IPS DF 6.9 (cell line): Measurements from ENCODE around the gene MPPED1.

Experiments
- DNase-seq: peaks from one replicate; pipeline ENCODE4 v3.0.0-alpha.2; 2013; ENCODE audit warnings: low read depth, low spot score
- H3K27ac ChIP-seq: one replicate; pipeline ENCODE4 v1.5.1; 2013; ENCODE audit warnings: low read length, control low read depth
- H3K27me3 ChIP-seq: 2 replicates; pipeline ENCODE4 v1.6.1; 2013; ENCODE audit warnings: mild to moderate bottlenecking, low read length; ENCODE audit not compliant: control insufficient read depth, insufficient read depth
- H3K36me3 ChIP-seq: 2 replicates; pipeline ENCODE4 v1.6.1; 2013; ENCODE audit warnings: low read length; ENCODE audit not compliant: control insufficient read depth, insufficient read depth
- H3K4me1 ChIP-seq: 2 replicates; pipeline ENCODE4 v1.6.1; 2013; ENCODE audit warnings: low read length; ENCODE audit not compliant: control insufficient read depth, insufficient read depth
- H3K4me3 ChIP-seq: 2 replicates; pipeline ENCODE4 v1.5.1; 2013; ENCODE audit warnings: mild to moderate bottlenecking, low read length
- H3K9me3 ChIP-seq: 2 replicates; pipeline ENCODE4 v1.6.1; 2013; ENCODE audit warnings: low read length, inconsistent platforms; ENCODE audit not compliant: control insufficient read depth, insufficient read depth
- WGBS: extraction: QIAGEN DNeasy Blood & Tissue Kit; methylation state at CpG from one replicate; pipeline ENCODE4 v1.1.7; 2013; ENCODE audit warnings: mixed read lengths, missing lambda C conversion rate; ENCODE audit not compliant: insufficient read length, insufficient coverage; 5-methylcytosine and 5-hydroxymethylcytosine counted together

MPPED1 gene

DNA sequence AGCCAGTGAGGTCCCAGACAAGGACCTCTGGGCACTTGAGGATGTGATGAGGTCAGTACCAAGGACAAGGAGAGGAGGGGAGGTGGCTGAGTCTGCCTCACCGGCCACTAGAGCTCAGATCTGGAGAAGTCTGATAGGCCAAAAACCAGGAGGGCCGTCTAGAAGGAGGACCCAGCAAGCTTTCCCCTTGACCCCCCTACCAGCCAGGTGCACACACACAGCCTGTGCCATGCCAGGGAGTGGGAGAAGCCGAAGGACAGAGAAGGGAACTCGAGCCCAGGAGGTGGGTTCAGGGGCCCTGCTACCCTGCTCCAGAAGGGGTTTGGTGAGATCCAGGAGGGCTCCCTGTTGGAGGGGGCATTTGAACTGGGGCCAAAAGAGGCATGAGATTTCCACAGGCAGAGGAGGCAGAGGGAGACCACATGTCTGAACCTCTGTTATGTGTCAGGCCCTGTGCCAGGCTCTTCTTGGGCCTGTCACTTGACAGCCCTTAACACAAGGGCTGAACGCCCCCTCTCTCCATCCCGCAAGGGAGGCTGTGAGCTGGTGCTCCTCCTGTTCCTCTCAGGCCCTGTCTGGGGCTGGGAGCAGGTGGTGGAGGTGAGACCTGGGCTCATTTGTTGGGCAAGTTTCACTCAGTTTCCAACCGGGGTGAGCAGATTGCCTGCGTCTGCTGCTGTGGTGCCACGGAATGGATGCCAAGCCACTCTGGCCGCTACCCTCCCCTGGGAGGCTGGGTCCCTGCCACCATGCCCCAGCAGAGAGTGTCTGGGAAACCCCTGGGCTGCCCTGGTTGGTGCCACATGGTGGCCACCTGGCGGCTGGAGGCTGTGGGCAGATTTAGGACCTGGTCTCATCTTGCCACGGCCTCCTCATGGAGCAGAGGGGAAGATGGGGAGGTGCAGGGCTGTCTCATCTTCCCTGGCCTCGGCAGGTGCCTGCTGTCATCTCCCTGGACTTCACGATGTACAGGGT is 65.2 kb downstream of the MPPED1 start:
- H3K36me3 ChIP-seq = no peaks in the 10 kb centered on the region
- H3K4me1 ChIP-seq = peaks cover 4% of the 10 kb centered on the region; the same call in 1 of the 2 replicates
- no peaks in the 10 kb centered on the region for H3K9me3 ChIP-seq
- H3K4me3 ChIP-seq = no peak overlapping the region
- no peak for DNase-seq
- H3K27ac ChIP-seq = no peak overlapping the region
- WGBS = no CpG with 5 or more reads among the region's 14 CpGs
- no peaks in the 10 kb centered on the region for H3K27me3 ChIP-seq

DNA sequence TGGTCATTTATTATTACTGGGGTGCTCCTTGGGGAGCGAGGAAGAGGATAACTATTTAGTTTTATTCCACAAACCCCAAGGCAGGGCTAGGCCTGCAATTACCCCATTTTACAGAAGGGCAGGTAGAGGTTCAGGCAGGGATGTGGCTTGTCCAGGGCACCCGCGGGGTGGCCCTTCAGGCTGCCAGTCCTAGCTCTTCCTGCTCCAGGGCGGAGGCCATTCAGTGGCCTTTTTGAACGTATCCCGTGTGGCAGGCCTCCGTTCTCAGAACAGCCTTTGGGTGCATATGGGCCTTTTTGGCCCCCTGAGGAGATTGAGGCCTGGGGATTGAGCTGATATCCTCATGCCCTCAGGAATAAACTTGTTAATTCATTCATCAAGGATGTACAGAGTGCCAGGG is 66.2 kb downstream of the MPPED1 start:
- H3K27ac ChIP-seq = no peak overlapping the region
- no CpG with 5 or more reads among the region's 7 CpGs for WGBS
- no peak overlapping the region for H3K4me3 ChIP-seq
- no peaks in the 10 kb centered on the region for H3K9me3 ChIP-seq
- DNase-seq = no peak
- H3K36me3 ChIP-seq = no peaks in the 10 kb centered on the region
- H3K4me1 ChIP-seq = peaks cover 5% of the 10 kb centered on the region
- H3K27me3 ChIP-seq = no peaks in the 10 kb centered on the region

DNA sequence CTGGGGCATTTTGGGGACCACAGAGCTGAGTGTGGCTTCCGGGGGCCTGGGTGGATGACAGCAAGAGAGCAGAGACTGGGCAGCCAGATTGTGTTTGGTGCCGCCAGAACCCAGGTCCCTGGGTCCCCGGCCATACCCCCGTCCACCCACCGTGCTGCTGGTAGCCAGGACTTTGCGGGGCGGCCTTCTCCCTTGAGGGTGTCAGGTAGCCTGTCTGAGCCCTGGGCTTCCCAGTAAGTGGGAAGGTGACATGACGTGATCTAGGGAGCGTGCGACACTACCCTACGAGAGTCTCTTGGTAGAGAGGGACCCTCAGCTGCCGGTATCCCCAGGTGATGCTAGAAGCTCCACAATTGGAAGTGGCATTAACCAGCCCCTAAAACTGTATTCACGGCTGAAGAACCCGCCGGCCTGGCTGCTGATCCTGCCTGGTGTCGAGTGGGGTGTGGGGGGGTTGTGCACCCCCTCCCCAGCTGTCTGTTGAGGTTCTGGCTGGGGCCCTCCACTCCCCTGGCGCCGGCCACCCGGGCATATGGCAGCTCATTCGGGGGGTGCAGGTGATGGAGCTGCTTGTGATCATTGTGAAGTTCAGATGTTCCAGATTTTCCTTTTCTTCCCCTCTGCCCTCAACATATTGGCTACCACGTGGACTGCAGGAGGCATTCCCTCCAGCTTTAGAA is 66.9 kb downstream of the MPPED1 start:
- Histone ChIP-seq H3K27ac (no peak overlapping the region), H3K4me1 (peaks cover 5% of the 10 kb centered on the region), H3K4me3 (no peak overlapping the region), H3K36me3 (no peaks in the 10 kb centered on the region), H3K9me3 (no peaks in the 10 kb centered on the region), H3K27me3 (no peaks in the 10 kb centered on the region)
- DNase-seq = no peak
- no CpG with 5 or more reads among the region's 21 CpGs for WGBS

- H3K9me3 ChIP-seq = no peaks in the 10 kb centered on the region
- DNase-seq = no peak
- no CpG with 5 or more reads among the region's 7 CpGs for WGBS
- no peaks in the 10 kb centered on the region for H3K36me3 ChIP-seq
- H3K4me1 ChIP-seq = peaks cover 5% of the 10 kb centered on the region
- H3K27me3 ChIP-seq = no peaks in the 10 kb centered on the region
- no peak overlapping the region for H3K4me3 ChIP-seq
- no peak overlapping the region for H3K27ac ChIP-seq
Observed at GRCh38 chr22:43479301-43479950, 67.6 kb downstream of the MPPED1 start.

- Histone ChIP-seq H3K4me1 (peaks cover 5% of the 10 kb centered on the region), H3K4me3 (no peak overlapping the region), H3K27ac (no peak overlapping the region), H3K36me3 (no peaks in the 10 kb centered on the region), H3K27me3 (no peaks in the 10 kb centered on the region), H3K9me3 (no peaks in the 10 kb centered on the region)
- whole genome bisulfite sequencing = no CpG with 5 or more reads among the region's 7 CpGs
- DNase-seq = no peak
Observed at GRCh38 chr22:43479962-43480361, 68.1 kb downstream of the MPPED1 start.

- DNase-seq = no peak
- no peak overlapping the region for H3K4me3 ChIP-seq
- H3K27ac ChIP-seq = no peak overlapping the region
- no CpG with 5 or more reads among the region's 18 CpGs for WGBS
- no peaks in the 10 kb centered on the region for H3K36me3 ChIP-seq
- H3K4me1 ChIP-seq = peaks cover 5% of the 10 kb centered on the region
- no peaks in the 10 kb centered on the region for H3K27me3 ChIP-seq
- H3K9me3 ChIP-seq = no peaks in the 10 kb centered on the region
Observed at GRCh38 chr22:43481568-43482317, 69.9 kb downstream of the MPPED1 start.

DNA sequence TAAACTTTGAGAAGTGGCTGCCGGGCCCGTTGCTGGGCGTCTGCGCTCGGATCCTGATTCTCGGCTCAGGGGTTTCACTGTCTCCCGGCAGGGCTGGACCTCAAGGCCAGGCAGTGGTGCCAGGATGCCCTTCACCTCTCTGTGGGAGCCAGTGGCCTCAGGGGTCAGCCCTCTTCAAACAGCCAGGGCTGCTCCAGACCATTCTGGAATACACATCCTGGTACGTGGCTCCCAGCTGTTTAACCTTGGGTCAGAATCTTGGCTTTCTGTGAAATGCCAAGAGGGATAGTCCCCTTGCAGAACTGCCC is 70.5 kb downstream of the MPPED1 start:
- no peaks in the 10 kb centered on the region for H3K36me3 ChIP-seq
- H3K27ac ChIP-seq = no peak overlapping the region
- no peak overlapping the region for H3K4me3 ChIP-seq
- peaks cover 5% of the 10 kb centered on the region for H3K4me1 ChIP-seq
- no peak for DNase-seq
- WGBS = no CpG with 5 or more reads among the region's 8 CpGs
- no peaks in the 10 kb centered on the region for H3K27me3 ChIP-seq
- no peaks in the 10 kb centered on the region for H3K9me3 ChIP-seq

GRCh38 chr22:43483266-43483665 is 71.5 kb downstream of the MPPED1 start:
- Histone ChIP-seq H3K27ac (no peak overlapping the region), H3K9me3 (no peaks in the 10 kb centered on the region), H3K4me1 (peaks cover 5% of the 10 kb centered on the region), H3K4me3 (no peak overlapping the region), H3K36me3 (no peaks in the 10 kb centered on the region), H3K27me3 (no peaks in the 10 kb centered on the region)
- WGBS = no CpG with 5 or more reads among the region's 13 CpGs
- DNase-seq = no peak

DNA sequence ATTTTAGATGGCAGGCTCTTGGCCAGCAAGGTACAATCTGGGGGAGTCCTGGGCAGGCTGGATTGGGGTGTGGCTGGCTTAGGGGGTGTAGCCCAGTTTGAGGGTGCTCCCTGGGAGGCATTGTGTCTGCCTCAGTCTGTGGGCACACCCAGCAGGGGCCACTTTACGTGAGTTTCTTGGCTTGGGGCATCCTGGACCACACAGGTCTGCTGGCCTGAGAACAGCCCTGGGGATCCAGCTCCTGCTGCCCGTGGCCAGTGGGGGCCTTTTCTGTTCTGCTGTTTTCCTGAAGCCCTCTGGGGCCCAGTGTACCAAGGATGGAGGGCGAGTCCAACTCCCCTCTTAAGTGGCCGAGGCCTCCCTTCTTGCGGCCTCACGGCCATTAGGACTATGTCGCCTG is 71.9 kb downstream of the MPPED1 start:
- Histone ChIP-seq H3K9me3 (no peaks in the 10 kb centered on the region), H3K27me3 (no peaks in the 10 kb centered on the region), H3K4me3 (no peak overlapping the region), H3K27ac (no peak overlapping the region), H3K36me3 (no peaks in the 10 kb centered on the region), H3K4me1 (peaks cover 5% of the 10 kb centered on the region)
- no peak for DNase-seq
- no CpG with 5 or more reads among the region's 7 CpGs for WGBS

DNA sequence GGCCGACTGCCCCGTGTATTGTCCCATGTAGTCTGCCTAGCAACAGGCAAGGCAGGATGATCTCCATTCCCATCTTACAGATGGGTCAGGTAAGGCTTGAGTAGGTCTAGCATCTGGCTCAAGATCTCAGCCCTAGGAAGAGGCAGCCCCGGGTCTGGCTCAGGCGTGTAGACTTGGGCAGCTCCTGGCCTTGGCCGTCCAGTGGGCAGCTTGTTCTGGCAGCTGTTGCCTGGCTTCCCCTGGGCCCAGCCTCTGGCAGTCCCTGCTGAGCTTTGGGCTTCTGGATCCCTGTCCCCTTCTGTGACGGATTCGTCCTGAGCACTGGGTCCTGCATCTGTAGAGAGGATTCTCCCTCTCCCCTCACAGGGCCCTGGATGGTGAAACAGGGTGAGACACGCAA is 72.4 kb downstream of the MPPED1 start:
- Histone ChIP-seq H3K4me1 (peaks cover 5% of the 10 kb centered on the region), H3K4me3 (no peak overlapping the region), H3K36me3 (no peaks in the 10 kb centered on the region), H3K27ac (no peak overlapping the region), H3K9me3 (no peaks in the 10 kb centered on the region), H3K27me3 (no peaks in the 10 kb centered on the region)
- no peak for DNase-seq
- WGBS = no CpG with 5 or more reads among the region's 8 CpGs
